OCI-M1 (cell line): ENCODE measurements around the gene CEP112.

Source experiments
- DNase-seq: peaks from one replicate; lab custom pipeline; 2025; lab: John Stamatoyannopoulos, UW

Gene CEP112

GRCh38 chr17:65679165-65679845, 512.6 kb downstream of the CEP112 start:
- no peak for DNase-seq

GRCh38 chr17:65678546-65678945, 513.4 kb downstream of the CEP112 start:
- no peak for DNase-seq

GRCh38 chr17:65677932-65678331, 514.0 kb downstream of the CEP112 start:
- no peak for DNase-seq

GRCh38 chr17:65674246-65675045, 517.5 kb downstream of the CEP112 start:
- DNase-seq: no peak

GRCh38 chr17:65670667-65671371, 521.1 kb downstream of the CEP112 start:
- DNase-seq: no peak

GRCh38 chr17:65668211-65668610, 523.7 kb downstream of the CEP112 start:
- no peak for DNase-seq

- no peak for DNase-seq
Observed at GRCh38 chr17:65667656-65668055, 524.3 kb downstream of the CEP112 start.

GRCh38 chr17:65666876-65667321, 525.0 kb downstream of the CEP112 start:
- no peak for DNase-seq

- no peak for DNase-seq
Observed at GRCh38 chr17:65665966-65666365, 526.0 kb downstream of the CEP112 start.

GRCh38 chr17:65664696-65665095, 527.2 kb downstream of the CEP112 start:
- no peak for DNase-seq

- DNase-seq: no peak
Observed at GRCh38 chr17:65664266-65664665, 527.7 kb downstream of the CEP112 start.

- DNase-seq: no peak
Observed at GRCh38 chr17:65662196-65662595, 529.7 kb downstream of the CEP112 start.

- DNase-seq: no peak
Observed at GRCh38 chr17:65660947-65661346, 531.0 kb downstream of the CEP112 start.

- no peak for DNase-seq
Observed at GRCh38 chr17:65660078-65660477, 531.9 kb downstream of the CEP112 start.

- DNase-seq: no peak
Observed at GRCh38 chr17:65659512-65659911, 532.4 kb downstream of the CEP112 start.

- DNase-seq: no peak
Observed at GRCh38 chr17:65657251-65657828, 534.6 kb downstream of the CEP112 start.

- no peak for DNase-seq
Observed at GRCh38 chr17:65656390-65657250, 535.3 kb downstream of the CEP112 start.

GRCh38 chr17:65655706-65656105, 536.2 kb downstream of the CEP112 start:
- DNase-seq: no peak

- no peak for DNase-seq
Observed at GRCh38 chr17:65644545-65644944, 547.4 kb downstream of the CEP112 start.

- DNase-seq: no peak
Observed at GRCh38 chr17:65638221-65638975, 553.5 kb downstream of the CEP112 start.

GRCh38 chr17:65637786-65638185, 554.1 kb downstream of the CEP112 start:
- DNase-seq: no peak
